Glutamatergic neuron (in vitro differentiated cells): ENCODE measurements around the gene ELK1. TPM values are rescaled to one million over a fixed set of nuclear protein-coding genes. Genes with fewer than 3 reads are reported as not detected.

Experiments used
- DNase-seq: peaks from one replicate; pipeline ENCODE4 v3.0.0; 2022
- H3K27ac Mint-ChIP-seq: one replicate; pipeline ENCODE4 v1.8.0; 2020; ENCODE audit warnings: mild to moderate bottlenecking, mixed read lengths, inconsistent platforms; ENCODE audit not compliant: unreplicated experiment
- H3K27me3 Mint-ChIP-seq: one replicate; pipeline ENCODE4 v1.8.0; 2020; ENCODE audit warnings: mild to moderate bottlenecking, moderate library complexity, mixed read lengths, inconsistent platforms; ENCODE audit not compliant: unreplicated experiment
- H3K36me3 Mint-ChIP-seq: one replicate; pipeline ENCODE4 v1.8.0; 2020; ENCODE audit warnings: mild to moderate bottlenecking, mixed read lengths, inconsistent platforms; ENCODE audit not compliant: unreplicated experiment
- H3K4me1 Mint-ChIP-seq: one replicate; pipeline ENCODE4 v1.8.0; 2020; ENCODE audit warnings: mild to moderate bottlenecking, low read depth, mixed read lengths, inconsistent platforms; ENCODE audit not compliant: unreplicated experiment
- H3K4me3 Mint-ChIP-seq: one replicate; pipeline ENCODE4 v1.8.0; 2020; ENCODE audit warnings: mild to moderate bottlenecking, mixed read lengths, inconsistent platforms; ENCODE audit not compliant: unreplicated experiment
- H3K9me3 Mint-ChIP-seq: one replicate; pipeline ENCODE4 v1.8.0; 2020; ENCODE audit warnings: mild to moderate bottlenecking, moderate library complexity, mixed read lengths, inconsistent platforms; ENCODE audit not compliant: unreplicated experiment
- total RNA-seq: library from RNA; stranded (reverse); fragmentation: NEBNext Ultra II Directional; extraction: Animal tissue kit (Norgen Biotek cat#: 25700); gene quantifications from one replicate; pipeline ENCODE4 v1.2.1, GENCODE V29; 2021; ENCODE audit not compliant: unreplicated experiment
- TF ChIP-seq, protein P1 (sequence below): fragments of 200-600 bp; sonication (generic); IDR thresholded peaks from one replicate; pipeline ENCODE4 v1.5.0; 2021; ENCODE audit not compliant: partially characterized antibody, unreplicated experiment

The ELK1 gene
- total RNA-seq, 1 donor from 2014 or later: 11.9 TPM

DNA sequence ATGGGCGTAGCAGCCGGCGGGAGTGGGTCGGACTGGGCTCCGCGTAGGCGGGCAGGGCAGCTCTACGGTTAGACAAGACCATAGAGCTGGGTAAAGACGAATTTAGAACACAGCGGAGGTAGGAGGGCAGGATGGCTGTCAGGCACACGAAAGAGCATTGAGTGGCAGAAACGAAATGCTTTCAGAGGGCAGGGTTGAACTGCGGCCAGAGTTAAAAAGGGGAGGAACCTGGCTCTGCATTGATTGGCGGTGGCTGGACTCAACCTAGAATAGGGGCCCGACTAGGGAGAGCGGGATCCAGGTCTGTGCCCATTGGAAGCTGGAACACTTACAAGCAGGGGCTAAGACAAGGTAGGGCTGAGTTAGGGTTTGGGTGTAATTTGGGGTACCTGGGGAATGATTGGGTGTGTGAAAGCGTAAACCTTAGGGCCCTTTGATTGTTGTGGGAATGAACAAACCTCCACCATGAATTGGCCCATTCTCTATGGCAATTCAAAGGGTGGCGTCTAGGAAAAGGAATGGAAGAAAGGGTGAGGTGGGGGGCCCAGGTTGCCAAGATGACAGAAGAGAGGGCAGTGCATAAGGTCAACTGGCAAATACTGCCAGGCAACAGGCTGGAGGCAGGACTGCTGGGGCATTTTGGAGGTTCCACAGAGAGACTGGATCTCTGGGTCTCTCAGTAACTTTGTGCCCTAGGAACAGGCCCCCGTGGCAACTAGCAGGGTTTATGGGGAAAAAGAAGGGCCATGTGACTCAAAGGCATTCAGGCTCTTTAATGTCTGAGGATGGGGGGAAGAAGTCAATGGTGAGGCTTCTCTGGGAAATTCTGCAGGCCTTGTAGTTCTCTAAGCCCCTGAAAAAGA lies 911 bp upstream of the ELK1 start:
- H3K4me3 Mint-ChIP-seq: peak overlapping the region; percentile 91
- no peak for DNase-seq
- no peaks in the 10 kb centered on the region for H3K36me3 Mint-ChIP-seq
- H3K9me3 Mint-ChIP-seq: peaks cover 2% of the 10 kb centered on the region
- H3K27ac Mint-ChIP-seq: peak overlapping the region; percentile 33
- TF ChIP-seq, protein P1, sequence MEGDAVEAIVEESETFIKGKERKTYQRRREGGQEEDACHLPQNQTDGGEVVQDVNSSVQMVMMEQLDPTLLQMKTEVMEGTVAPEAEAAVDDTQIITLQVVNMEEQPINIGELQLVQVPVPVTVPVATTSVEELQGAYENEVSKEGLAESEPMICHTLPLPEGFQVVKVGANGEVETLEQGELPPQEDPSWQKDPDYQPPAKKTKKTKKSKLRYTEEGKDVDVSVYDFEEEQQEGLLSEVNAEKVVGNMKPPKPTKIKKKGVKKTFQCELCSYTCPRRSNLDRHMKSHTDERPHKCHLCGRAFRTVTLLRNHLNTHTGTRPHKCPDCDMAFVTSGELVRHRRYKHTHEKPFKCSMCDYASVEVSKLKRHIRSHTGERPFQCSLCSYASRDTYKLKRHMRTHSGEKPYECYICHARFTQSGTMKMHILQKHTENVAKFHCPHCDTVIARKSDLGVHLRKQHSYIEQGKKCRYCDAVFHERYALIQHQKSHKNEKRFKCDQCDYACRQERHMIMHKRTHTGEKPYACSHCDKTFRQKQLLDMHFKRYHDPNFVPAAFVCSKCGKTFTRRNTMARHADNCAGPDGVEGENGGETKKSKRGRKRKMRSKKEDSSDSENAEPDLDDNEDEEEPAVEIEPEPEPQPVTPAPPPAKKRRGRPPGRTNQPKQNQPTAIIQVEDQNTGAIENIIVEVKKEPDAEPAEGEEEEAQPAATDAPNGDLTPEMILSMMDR: no peak
- H3K4me1 Mint-ChIP-seq: peaks cover 7% of the 10 kb centered on the region
- peaks cover 1% of the 10 kb centered on the region for H3K27me3 Mint-ChIP-seq

- Mint-ChIP-seq H3K36me3 (no peaks in the 10 kb centered on the region), H3K4me3 (peak overlapping the region; percentile 85), H3K9me3 (peaks cover 2% of the 10 kb centered on the region), H3K4me1 (peaks cover 8% of the 10 kb centered on the region), H3K27me3 (peaks cover 1% of the 10 kb centered on the region), H3K27ac (no peak overlapping the region)
- no peak for DNase-seq
- TF ChIP-seq, protein P1: no peak
Observed at GRCh38 chrX:47649781-47650163, 591 bp downstream of the ELK1 start.

DNA sequence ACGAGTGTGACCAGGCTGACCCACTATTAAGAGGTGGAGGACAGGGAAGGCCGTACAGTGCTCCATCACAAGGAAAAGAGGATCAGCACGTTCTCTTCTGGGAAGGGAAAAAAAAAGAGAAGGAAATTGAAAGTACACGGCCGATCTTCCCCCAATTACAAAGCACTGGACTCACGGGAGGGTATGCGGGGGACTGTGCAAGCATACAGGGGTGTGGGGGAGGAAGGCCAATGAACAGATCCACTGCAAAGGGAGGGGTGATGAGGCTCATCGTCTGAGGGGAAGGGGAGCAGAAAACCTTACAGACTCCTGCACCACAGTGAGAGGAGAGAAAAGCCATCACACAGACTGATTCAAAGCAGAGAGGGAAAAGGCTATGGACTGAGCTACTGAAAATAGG lies 1.1 kb downstream of the ELK1 start:
- Mint-ChIP-seq H3K27me3 (peaks cover 1% of the 10 kb centered on the region), H3K4me3 (peak overlapping the region; percentile 85), H3K27ac (no peak overlapping the region), H3K36me3 (no peaks in the 10 kb centered on the region), H3K9me3 (peaks cover 2% of the 10 kb centered on the region), H3K4me1 (peaks cover 13% of the 10 kb centered on the region)
- DNase-seq: no peak
- TF ChIP-seq, protein P1: no peak

DNA sequence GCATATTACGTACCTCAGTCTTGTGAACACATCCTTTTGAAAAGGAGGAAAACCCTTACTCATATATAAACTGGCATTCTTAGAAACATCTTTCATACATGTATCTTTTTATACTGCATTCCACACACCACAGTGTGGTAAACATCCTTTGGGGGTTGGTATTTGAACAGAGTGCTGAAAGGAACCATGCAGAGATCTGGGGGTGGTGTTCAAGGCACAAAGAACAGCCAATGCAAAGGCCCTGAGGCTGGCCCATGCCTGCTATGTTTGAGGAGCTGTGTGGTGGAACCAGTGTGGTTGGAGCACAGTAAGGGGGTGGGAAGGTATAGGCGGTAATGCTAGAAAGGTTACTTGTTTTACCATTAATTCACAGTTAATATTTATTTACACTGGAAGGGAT lies 2.0 kb downstream of the ELK1 start:
- Mint-ChIP-seq H3K9me3 (peaks cover 1% of the 10 kb centered on the region), H3K36me3 (no peaks in the 10 kb centered on the region), H3K27me3 (peaks cover 1% of the 10 kb centered on the region), H3K27ac (peak overlapping the region; percentile 28), H3K4me3 (no peak overlapping the region), H3K4me1 (peaks cover 14% of the 10 kb centered on the region)
- no peak for DNase-seq
- TF ChIP-seq, protein P1: no peak

GRCh38 chrX:47646636-47647035 lies 3.7 kb downstream of the ELK1 start:
- TF ChIP-seq, protein P1: no peak
- no peaks in the 10 kb centered on the region for H3K9me3 Mint-ChIP-seq
- H3K27me3 Mint-ChIP-seq: peaks cover 1% of the 10 kb centered on the region
- no peak for DNase-seq
- H3K4me1 Mint-ChIP-seq: peaks cover 14% of the 10 kb centered on the region
- H3K27ac Mint-ChIP-seq: no peak overlapping the region
- no peak overlapping the region for H3K4me3 Mint-ChIP-seq
- H3K36me3 Mint-ChIP-seq: no peaks in the 10 kb centered on the region
